Measurements from ENCODE around the gene LAMC3. TPM values are rescaled to one million over a fixed set of nuclear protein-coding genes. Genes with fewer than 3 reads are reported as not detected.

LAMC3 gene
- total RNA-seq, 4 donors from 2014 or later: under 0.01 to 0.78 (median 0.50) TPM; not detected in 1

DNA sequence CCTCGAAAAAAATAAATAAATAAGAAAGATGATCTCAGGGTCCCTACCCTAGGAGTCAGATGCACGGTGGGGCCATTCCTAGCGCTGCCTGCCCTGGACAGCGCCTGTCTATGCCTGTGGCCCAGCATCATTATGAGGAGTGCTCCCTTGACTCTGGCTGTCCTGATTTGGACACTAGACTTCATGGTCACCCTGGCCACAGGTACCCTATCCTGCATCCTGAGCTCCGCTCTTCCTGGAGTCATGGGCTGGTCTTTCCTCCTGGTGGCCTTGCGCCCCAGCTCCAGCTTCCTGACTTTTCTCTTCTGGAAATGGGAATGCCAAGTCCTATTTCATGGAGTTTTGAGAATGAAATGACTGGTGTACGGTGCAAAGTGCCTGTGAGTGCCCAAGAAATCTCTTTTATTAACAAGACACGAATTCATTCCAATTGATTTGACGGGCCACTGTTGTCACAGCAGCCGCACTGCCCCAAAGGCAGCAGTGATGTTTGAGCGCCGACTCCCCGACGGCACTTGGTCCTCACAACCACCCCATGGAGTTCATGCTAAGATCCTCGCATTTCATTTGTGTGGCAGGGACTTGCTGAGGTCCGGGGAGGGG, 86.8 kb downstream of the LAMC3 start:
- 33 to 39% methylated on average over 1 to 7 of the region's 16 CpGs for WGBS, 2 donors (ENCODE audit: low coverage in 1 of 2)
- ATAC-seq: no peak
- Histone ChIP-seq H3K27me3 (peaks cover 67% of the 10 kb centered on the region), H3K9me3 (no peaks in the 10 kb centered on the region), H3K36me3 (no peaks in the 10 kb centered on the region), H3K27ac (peak overlapping the region in 3 of 4 donors; percentile 27 to 78 (median 64)), H3K4me1 (peaks cover 0 to 38% (median 15%) of the 10 kb centered on the region in 3 donors), H3K4me3 (peak overlapping the region in 1 of 2 donors; percentile 60)
- TF ChIP-seq, protein P1, sequence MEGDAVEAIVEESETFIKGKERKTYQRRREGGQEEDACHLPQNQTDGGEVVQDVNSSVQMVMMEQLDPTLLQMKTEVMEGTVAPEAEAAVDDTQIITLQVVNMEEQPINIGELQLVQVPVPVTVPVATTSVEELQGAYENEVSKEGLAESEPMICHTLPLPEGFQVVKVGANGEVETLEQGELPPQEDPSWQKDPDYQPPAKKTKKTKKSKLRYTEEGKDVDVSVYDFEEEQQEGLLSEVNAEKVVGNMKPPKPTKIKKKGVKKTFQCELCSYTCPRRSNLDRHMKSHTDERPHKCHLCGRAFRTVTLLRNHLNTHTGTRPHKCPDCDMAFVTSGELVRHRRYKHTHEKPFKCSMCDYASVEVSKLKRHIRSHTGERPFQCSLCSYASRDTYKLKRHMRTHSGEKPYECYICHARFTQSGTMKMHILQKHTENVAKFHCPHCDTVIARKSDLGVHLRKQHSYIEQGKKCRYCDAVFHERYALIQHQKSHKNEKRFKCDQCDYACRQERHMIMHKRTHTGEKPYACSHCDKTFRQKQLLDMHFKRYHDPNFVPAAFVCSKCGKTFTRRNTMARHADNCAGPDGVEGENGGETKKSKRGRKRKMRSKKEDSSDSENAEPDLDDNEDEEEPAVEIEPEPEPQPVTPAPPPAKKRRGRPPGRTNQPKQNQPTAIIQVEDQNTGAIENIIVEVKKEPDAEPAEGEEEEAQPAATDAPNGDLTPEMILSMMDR (IDR thresholded peaks at IDR 0.05): no peak
- TF ChIP-seq EP300 (IDR thresholded peaks at IDR 0.05) (no peak), POLR2A (IDR thresholded peaks at IDR 0.05) (peak in 1 of 2 donors; percentile 2), POLR2AphosphoS5 (IDR thresholded peaks at IDR 0.05) (no peak)

DNA sequence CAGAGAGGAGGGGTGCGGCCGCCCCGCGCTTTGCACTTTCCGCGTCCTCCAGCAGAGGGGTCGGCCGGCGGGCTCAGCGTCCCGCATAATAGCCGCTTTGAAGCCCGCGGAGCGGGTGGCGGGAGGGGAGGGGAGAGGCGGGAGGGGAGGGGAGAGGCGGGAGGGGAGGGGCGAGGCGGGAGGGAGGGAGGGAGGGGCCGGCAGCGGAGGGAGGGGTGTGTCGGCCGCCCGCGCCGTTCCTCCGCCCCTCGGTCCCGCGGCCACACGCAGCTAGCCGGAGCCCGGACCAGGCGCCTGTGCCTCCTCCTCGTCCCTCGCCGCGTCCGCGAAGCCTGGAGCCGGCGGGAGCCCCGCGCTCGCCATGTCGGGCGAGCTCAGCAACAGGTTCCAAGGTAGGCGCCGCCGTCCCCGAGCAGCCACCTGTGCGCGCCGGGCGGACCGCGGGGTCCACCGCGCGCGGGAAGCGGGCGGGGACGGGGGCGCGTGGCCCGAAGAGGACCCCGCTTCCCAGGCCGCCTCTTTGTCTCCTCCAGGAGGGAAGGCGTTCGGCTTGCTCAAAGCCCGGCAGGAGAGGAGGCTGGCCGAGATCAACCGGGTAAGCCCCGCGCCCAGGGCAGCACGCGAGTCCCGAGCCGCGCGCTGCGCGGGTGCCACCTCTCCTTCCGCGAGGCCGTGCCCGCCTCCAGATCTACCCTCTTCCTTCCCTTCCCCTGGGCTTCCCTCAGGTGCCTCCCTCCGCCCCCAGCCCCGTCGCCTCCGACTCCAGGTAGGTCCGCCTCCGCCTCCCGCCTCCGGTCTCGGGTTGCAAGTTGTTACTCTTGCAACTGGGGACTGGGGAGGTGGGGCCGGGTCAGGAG, 87.5 kb downstream of the LAMC3 start, which contains the start of gene AIF1L:
AIF1L (plus strand) TSS at position 263 of the 857 bp plus-strand sequence; CDS start at position 362, 99 bp downstream.
- peaks cover 67% of the 10 kb centered on the region for H3K27me3 ChIP-seq
- H3K27ac ChIP-seq: peak within 1 kb of the TSS in 3 of 4 donors; percentile 64 to 78 (median 64)
- peak within 1 kb of the TSS; percentile 18 to 60 for H3K4me3 ChIP-seq
- no peaks in the 10 kb centered on the region for H3K36me3 ChIP-seq
- 0% methylated on average over 8 of the region's 99 CpGs; no CpG with 5 or more reads in 1 of the 2 donors for WGBS, 2 donors (ENCODE audit: low coverage in 1 of 2)
- ATAC-seq: peak; percentile 35
- peaks cover 0 to 38% (median 15%) of the 10 kb centered on the region in 3 donors for H3K4me1 ChIP-seq
- TF ChIP-seq EP300 (IDR thresholded peaks at IDR 0.05) (no peak), POLR2A (IDR thresholded peaks at IDR 0.05) (peak in 1 of 2 donors; percentile 30)
- no peaks in the 10 kb centered on the region for H3K9me3 ChIP-seq

DNA sequence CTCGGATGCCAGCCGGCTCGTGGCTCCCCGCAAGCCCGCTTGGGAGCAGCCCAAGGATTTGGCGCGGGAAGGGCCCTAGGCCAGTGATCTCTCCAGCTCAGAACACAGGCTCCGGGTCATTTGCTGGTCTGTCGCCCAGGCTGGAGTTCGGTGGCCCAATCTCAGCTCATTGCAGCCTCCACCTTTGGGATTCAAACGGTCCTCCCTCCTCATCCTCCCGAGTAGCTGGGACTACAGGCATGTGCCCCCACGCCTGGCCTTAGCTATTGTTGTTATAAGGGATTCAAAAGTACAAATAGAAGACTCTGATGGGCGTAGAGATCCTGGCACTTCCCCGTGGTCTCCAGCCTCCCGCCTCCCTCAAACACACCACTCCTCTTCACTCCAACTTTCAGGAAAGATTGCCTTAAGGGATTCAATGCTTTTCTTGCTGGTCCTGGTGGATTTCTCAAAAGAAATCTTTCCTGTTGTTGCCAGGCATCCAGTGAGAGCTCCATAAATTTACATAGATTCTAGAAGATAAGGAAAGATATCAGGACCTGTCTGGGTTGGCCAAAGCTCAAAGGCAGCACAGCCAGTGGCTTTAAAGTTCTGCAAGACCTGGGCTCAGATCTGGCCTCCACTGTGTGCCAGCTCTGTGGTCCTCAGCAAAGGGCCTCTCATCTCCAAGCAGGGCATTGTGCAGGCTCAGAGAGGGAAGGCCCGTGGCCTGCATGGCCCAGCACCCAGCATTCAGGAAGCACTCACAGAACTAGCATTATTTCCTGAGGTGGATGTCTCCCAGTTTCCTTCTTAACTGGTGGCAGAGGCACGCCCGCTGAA, 88.4 kb downstream of the LAMC3 start:
- H3K4me3 ChIP-seq: peak overlapping the region; percentile 18 to 60
- no peaks in the 10 kb centered on the region for H3K36me3 ChIP-seq
- peaks cover 0 to 38% (median 15%) of the 10 kb centered on the region in 3 donors for H3K4me1 ChIP-seq
- no peaks in the 10 kb centered on the region for H3K9me3 ChIP-seq
- H3K27ac ChIP-seq: peak overlapping the region in 3 of 4 donors; percentile 64 to 78 (median 64)
- 48 to 49% methylated on average over 3 of the region's 19 CpGs for WGBS, 2 donors (ENCODE audit: low coverage in 1 of 2)
- TF ChIP-seq, protein P1 (IDR thresholded peaks at IDR 0.05): no peak
- no peak for TF ChIP-seq POLR2A (IDR thresholded peaks at IDR 0.05)
- TF ChIP-seq EP300 (IDR thresholded peaks at IDR 0.05): no peak
- TF ChIP-seq POLR2AphosphoS5 (IDR thresholded peaks at IDR 0.05): no peak
- peaks cover 65% of the 10 kb centered on the region for H3K27me3 ChIP-seq
- ATAC-seq: no peak

DNA sequence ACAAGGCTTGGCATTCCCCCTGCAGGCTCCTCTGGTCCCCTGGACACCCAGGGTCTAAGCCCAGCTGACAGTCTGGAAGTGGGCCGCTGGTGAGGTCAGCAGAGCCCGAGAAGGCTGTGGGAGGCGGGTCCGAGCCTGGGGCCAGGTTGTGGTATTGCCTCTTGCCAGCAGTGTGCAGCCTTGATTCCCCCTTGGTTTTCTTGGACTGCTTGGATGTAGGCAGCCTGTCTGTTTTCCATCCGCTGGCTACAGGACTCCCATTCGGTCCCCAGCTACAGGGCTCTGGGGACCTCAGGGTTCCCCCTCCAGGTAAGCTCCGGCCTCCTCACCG, 88.9 kb downstream of the LAMC3 start:
- Histone ChIP-seq H3K27ac (peak overlapping the region in 2 of 4 donors; percentile 17 to 78), H3K27me3 (peaks cover 59% of the 10 kb centered on the region), H3K4me1 (peaks cover 0 to 38% (median 15%) of the 10 kb centered on the region in 3 donors), H3K4me3 (peak overlapping the region in 1 of 2 donors; percentile 60), H3K9me3 (no peaks in the 10 kb centered on the region), H3K36me3 (no peaks in the 10 kb centered on the region)
- TF ChIP-seq POLR2AphosphoS5 (IDR thresholded peaks at IDR 0.05): no peak
- no CpG with 5 or more reads among the region's 8 CpGs for WGBS, 2 donors (ENCODE audit: low coverage in 1 of 2)
- no peak for ATAC-seq

DNA sequence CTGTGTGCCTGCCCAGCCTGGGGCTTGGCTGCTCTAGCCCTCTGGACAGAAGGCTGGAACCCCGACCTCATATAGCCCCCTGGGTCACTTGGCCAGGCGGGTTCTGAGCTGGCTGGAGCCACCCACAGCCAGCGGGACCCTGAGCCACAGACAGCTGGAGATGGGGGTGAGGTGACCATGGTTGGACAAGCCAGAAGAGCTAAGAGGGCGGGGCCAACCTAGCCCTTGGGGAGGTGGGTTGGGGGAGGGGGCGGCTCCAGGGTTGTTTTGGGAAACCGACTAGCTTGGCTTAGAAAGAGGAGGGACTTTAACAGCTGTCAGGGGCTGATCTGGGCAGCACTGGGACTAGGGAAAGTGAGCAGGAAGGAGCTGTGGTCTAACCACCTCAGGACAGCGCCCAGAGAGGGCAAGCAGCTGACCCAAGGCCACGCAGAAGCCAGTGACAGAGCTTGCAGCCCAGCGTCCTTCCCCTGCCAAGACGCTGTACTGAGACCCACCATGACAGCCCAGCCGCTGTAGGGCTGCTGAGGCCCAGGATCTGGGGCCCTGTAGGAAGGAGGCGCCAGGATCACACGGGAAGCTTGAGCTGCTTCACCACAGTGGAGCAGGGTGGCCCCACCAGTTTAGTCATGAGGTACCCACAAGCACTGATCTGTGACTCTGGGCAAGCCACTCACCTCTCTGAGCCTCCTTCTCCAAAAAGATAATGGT, 89.6 kb downstream of the LAMC3 start:
- Histone ChIP-seq H3K36me3 (no peaks in the 10 kb centered on the region), H3K27ac (peak overlapping the region in 3 of 4 donors; percentile 17 to 78 (median 35)), H3K27me3 (peaks cover 53% of the 10 kb centered on the region), H3K9me3 (no peaks in the 10 kb centered on the region), H3K4me1 (peaks cover 0 to 38% (median 15%) of the 10 kb centered on the region in 3 donors), H3K4me3 (peak overlapping the region in 1 of 2 donors; percentile 60)
- no peak for ATAC-seq
- WGBS, 2 donors (ENCODE audit: low coverage in 1 of 2): 84% methylated on average over 3 of the region's 13 CpGs; no CpG with 5 or more reads in 1 of the 2 donors
- TF ChIP-seq EP300 (IDR thresholded peaks at IDR 0.05): no peak
- no peak for TF ChIP-seq POLR2A (IDR thresholded peaks at IDR 0.05)
